Activated CD4-positive, alpha-beta T cell treated with anti-CD3 and anti-CD28 coated beads for 36 hours (primary cell): ENCODE results near the gene MPDZ. TPM values are rescaled to one million over a fixed set of nuclear protein-coding genes. Genes with fewer than 3 reads are reported as not detected.

Source experiments
- ATAC-seq: fragments of 200-7000 bp; cut with Tn5 transposase; one replicate; pipeline ENCODE4 v1.10.0; 2021; ENCODE audit warnings: mild to moderate bottlenecking, moderate library complexity
- CTCF ChIA-PET: fragments of 350-600 bp; sonication (Branson Sonifier 250); formaldehyde crosslinking; loops from one replicate; lab custom pipeline; 2021; ENCODE audit warnings: antibody characterized with exemption; lab: Charles Lee
- POLR2A ChIA-PET: fragments of 350-600 bp; sonication (Branson Sonifier 250); formaldehyde crosslinking; loops from one replicate; lab custom pipeline; 2021; ENCODE audit warnings: antibody characterized with exemption, inconsistent platforms; lab: Charles Lee
- DNase-seq: peaks from one replicate; pipeline ENCODE4 v3.0.0-alpha.2; 2020
- H3K27ac Mint-ChIP-seq: one replicate; pipeline ENCODE4 v1.8.0; 2021; ENCODE audit warnings: mixed read lengths
- H3K27me3 Mint-ChIP-seq: one replicate; pipeline ENCODE4 v1.8.0; 2021; ENCODE audit warnings: mixed read lengths
- H3K36me3 Mint-ChIP-seq: one replicate; pipeline ENCODE4 v1.8.0; 2021; ENCODE audit warnings: low read depth, mixed read lengths
- H3K4me1 Mint-ChIP-seq: one replicate; pipeline ENCODE4 v1.8.0; 2021; ENCODE audit warnings: mixed read lengths
- H3K4me3 Mint-ChIP-seq: one replicate; pipeline ENCODE4 v1.8.0; 2021; ENCODE audit warnings: mild to moderate bottlenecking, moderate library complexity, mixed read lengths
- H3K9me3 Mint-ChIP-seq: one replicate; pipeline ENCODE4 v1.8.0; 2021; ENCODE audit warnings: low read depth, mixed read lengths
- intact Hi-C, 2 experiments: fragments of 100-400 bp; cut with DNase I in 1 of 2; cut with micrococcal nuclease in 1 of 2; formaldehyde crosslinking; loops; one replicate each; pipeline versions ENCODE4 v1.14.2 to v1.15.1; 2022 to 2024; cut with DNase I, micrococcal nuclease
- total RNA-seq, 2 experiments: library from RNA; stranded (reverse); gene quantifications; one replicate each; pipeline ENCODE4 v1.2.3, GENCODE V29; 2021

Gene MPDZ
- total RNA-seq, 2 experiments from 2014 or later = not detected

GRCh38 chr9:13175732-13176131, 103.8 kb downstream of the MPDZ start:
- peaks cover 1% of the 10 kb centered on the region for H3K9me3 Mint-ChIP-seq
- POLR2A ChIA-PET = no interaction called here
- H3K36me3 Mint-ChIP-seq = no peaks in the 10 kb centered on the region
- CTCF ChIA-PET = no interaction called here
- no peak overlapping the region for H3K27ac Mint-ChIP-seq
- H3K4me1 Mint-ChIP-seq = no peaks in the 10 kb centered on the region
- no peak for DNase-seq
- ATAC-seq = no peak
- intact Hi-C loops = no loop called here
- no peak overlapping the region for H3K4me3 Mint-ChIP-seq
- no peaks in the 10 kb centered on the region for H3K27me3 Mint-ChIP-seq

DNA sequence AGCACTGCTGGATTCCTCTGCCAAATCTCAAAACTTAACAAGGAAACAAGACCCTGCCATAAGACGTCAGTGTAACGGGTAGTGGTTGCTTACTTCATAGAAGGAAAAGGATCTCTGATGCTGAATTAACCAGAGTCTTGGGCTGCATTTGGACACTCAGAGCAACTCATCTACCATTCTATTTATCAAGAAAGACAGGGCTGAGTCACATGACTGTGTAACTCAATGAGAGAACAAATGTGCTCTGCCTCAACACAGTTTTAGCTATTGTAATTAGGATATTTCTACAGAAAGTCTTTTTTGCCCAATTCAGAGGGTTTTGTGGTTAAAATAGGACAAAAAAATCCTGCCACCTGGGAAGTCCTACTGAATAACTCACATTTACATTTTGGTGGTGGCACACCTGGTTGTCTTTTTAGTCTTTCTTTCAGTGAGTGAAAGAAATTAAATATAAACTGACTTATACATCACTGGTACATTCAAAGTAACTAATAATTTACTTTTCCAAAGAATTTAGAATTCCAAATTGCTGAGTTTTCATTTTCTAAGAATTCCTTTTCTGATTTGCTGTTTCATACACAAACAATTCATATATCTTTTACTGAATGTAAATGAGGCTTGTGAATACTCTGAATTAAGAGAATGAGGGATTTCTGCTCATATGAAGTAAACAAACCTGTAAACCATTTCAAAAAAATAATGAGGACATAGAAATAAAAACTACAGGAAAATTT, 104.4 kb downstream of the MPDZ start:
- no peak overlapping the region for H3K27ac Mint-ChIP-seq
- CTCF ChIA-PET = no interaction called here
- DNase-seq (no peak), ATAC-seq (no peak)
- intact Hi-C loops = no loop called here
- no peaks in the 10 kb centered on the region for H3K36me3 Mint-ChIP-seq
- POLR2A ChIA-PET = no interaction called here
- no peaks in the 10 kb centered on the region for H3K27me3 Mint-ChIP-seq
- H3K4me3 Mint-ChIP-seq = no peak overlapping the region
- no peaks in the 10 kb centered on the region for H3K4me1 Mint-ChIP-seq
- H3K9me3 Mint-ChIP-seq = peaks cover 1% of the 10 kb centered on the region

DNA sequence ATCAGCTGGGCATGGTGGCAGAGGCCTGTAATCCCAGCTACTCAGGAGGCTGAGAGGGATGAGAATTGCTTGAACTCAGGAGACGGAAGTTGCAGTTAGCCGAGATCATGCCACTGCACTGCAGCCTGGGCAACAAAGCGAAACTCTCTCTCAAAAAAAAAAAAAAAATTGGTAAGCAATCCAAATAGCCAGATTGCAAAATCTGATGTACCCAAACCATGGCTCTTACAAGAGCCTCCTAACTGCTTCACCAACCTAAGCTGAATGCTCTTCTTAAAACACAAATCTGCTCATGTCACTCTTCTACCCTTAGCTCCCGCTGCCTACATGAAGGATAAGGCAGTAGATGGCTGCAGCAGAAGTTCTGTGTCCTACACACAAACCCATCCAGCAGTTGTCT, 105.9 kb downstream of the MPDZ start:
- H3K4me3 Mint-ChIP-seq = no peak overlapping the region
- no peaks in the 10 kb centered on the region for H3K4me1 Mint-ChIP-seq
- ChIA-PET POLR2A (no interaction called here), CTCF (interaction anchor here (0.6 kb wide), 1 partner anchor 490 kb away, joined by 4 read pairs; no protein-coding TSS in a partner anchor)
- no peaks in the 10 kb centered on the region for H3K36me3 Mint-ChIP-seq
- peaks cover 6% of the 10 kb centered on the region for H3K9me3 Mint-ChIP-seq
- DNase-seq = no peak
- no peak overlapping the region for H3K27ac Mint-ChIP-seq
- ATAC-seq = no peak
- intact Hi-C loops = no loop called here
- no peaks in the 10 kb centered on the region for H3K27me3 Mint-ChIP-seq

DNA sequence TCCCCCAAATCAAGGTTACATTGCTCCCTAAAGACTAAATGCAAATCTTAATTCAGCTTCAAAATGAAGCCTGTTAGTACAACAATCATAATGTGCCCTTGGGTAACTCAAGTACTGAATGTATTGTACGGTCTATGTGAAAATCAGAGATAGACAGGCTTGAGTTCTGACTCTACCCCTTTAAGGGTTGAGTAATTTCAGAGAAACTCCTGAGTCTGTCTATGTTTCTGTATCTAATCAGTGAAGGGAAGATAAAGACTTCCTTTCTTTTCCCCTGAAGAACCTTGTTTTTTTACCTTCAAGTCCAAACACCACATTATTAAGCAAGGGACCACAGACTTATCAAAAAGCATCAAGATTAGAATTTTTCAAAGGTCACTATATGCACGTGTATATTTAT, 108.2 kb downstream of the MPDZ start:
- Mint-ChIP-seq H3K27me3 (no peaks in the 10 kb centered on the region), H3K9me3 (peaks cover 6% of the 10 kb centered on the region), H3K4me3 (no peak overlapping the region), H3K27ac (no peak overlapping the region), H3K4me1 (no peaks in the 10 kb centered on the region), H3K36me3 (no peaks in the 10 kb centered on the region)
- DNase-seq (no peak), ATAC-seq (no peak)
- intact Hi-C loops = no loop called here
- ChIA-PET CTCF (no interaction called here), POLR2A (no interaction called here)

DNA sequence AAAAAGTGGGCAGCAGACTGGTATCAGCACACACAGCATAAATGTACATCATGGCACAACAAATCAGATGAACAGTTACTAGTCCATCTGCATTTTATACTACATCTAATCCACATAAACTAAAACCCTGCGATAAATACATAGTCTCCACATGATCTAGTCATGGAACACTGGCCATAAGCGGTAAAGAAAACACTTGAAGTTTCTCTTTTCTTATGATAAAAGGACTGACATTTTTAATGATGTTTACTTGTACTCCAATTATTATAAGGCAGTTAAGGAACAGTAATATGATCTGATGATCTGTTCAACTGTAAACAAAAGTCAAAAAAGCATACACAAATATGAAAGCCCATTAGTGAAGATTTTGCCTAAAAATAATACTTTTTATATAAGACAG, 112.5 kb downstream of the MPDZ start:
- Mint-ChIP-seq H3K36me3 (no peaks in the 10 kb centered on the region), H3K4me1 (no peaks in the 10 kb centered on the region), H3K9me3 (peaks cover 9% of the 10 kb centered on the region), H3K27ac (no peak overlapping the region), H3K27me3 (no peaks in the 10 kb centered on the region), H3K4me3 (no peak overlapping the region)
- DNase-seq (no peak), ATAC-seq (no peak)
- POLR2A ChIA-PET = no interaction called here
- CTCF ChIA-PET = no interaction called here
- intact Hi-C loops = no loop called here

- Mint-ChIP-seq H3K4me3 (no peak overlapping the region), H3K36me3 (no peaks in the 10 kb centered on the region), H3K27me3 (no peaks in the 10 kb centered on the region), H3K4me1 (no peaks in the 10 kb centered on the region), H3K27ac (no peak overlapping the region), H3K9me3 (peaks cover 9% of the 10 kb centered on the region)
- intact Hi-C loops = no loop called here
- CTCF ChIA-PET = interaction anchor here (0.6 kb wide), 1 partner anchor 1970 kb away, joined by 3 read pairs; no protein-coding TSS in a partner anchor
- no peak for ATAC-seq
- POLR2A ChIA-PET = no interaction called here
- no peak for DNase-seq
These were observed 113.5 kb downstream of the MPDZ start for GRCh38 chr9:13165956-13166355.

DNA sequence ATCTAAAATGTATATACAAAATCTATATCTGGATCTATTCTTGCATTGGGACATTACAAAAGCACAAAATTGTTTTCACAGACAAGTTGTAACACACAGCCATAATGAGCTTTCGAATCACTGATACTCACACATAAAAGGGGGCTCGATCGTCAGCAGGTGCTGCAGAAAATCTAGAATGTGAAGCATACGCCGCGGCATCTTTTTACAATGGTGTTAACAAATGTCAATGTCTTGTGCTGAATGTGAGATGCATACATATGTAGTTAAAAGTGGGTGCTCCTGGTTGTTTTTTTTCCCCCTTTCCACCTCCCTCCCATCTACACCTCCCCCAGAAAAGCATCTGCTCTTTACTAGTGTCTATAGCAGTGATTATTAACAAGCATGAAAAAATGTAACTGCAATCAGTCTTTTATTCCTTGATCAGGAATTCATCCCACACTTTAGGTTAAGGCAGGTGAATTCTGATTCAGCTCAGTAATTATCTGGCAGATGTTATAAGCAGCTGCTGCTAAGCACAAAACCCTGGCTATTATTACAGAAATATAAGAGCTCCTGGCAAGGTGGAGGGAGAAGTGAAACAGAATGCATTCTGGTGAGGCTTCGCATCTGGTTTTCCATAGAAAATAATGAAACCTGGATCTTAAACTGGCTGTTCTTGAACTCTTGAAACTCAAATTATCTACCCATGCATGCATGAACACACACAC, 114.1 kb downstream of the MPDZ start:
- H3K4me1 Mint-ChIP-seq = no peaks in the 10 kb centered on the region
- no peak overlapping the region for H3K4me3 Mint-ChIP-seq
- H3K36me3 Mint-ChIP-seq = no peaks in the 10 kb centered on the region
- H3K27me3 Mint-ChIP-seq = no peaks in the 10 kb centered on the region
- ATAC-seq (no peak), DNase-seq (no peak)
- intact Hi-C loops = no loop called here
- ChIA-PET CTCF (interaction anchor here (0.6 kb wide), 1 partner anchor 1970 kb away, joined by 3 read pairs; no protein-coding TSS in a partner anchor), POLR2A (no interaction called here)
- H3K9me3 Mint-ChIP-seq = peaks cover 9% of the 10 kb centered on the region
- H3K27ac Mint-ChIP-seq = no peak overlapping the region

DNA sequence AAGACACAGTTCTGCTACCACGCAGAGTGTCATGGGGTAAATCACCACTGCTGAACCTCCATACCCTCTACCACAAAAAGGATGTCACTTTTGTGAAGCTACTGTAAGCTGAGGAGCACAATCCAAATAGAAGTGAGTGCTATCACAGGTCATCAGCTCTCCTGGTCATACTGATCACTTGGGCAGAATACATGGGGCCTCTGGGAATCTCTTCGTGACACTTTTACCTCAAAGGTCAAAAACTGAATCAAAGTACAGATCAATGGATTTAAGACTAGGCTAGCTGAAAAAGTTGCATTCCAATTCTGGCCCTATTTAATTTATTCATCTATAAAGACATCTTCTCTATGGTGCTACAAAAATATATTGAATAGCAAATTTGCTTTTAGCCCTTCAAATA, 115.5 kb downstream of the MPDZ start:
- H3K4me1 Mint-ChIP-seq = no peaks in the 10 kb centered on the region
- CTCF ChIA-PET = no interaction called here
- no peak for DNase-seq

DNA sequence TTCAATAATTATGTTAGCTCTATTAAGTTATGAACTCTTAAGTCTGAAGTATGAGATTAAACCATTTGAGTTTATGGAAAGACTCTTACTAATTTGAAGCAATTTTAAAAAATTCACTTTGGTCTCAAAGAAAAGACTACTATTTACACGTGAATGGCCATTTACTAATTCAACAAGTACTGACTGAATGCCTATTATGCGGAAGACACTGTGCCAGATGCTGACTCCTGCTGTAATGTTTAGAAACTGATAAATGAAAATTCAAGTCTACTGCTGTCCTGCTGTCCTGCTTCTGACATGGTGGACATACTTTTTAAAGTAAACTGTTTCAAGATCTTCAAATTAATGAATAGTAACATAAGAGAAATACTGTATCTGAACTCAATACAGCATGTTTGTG, 116.2 kb downstream of the MPDZ start:
- ATAC-seq = no peak
- ChIA-PET POLR2A (no interaction called here), CTCF (no interaction called here)
- DNase-seq = no peak
- Mint-ChIP-seq H3K36me3 (no peaks in the 10 kb centered on the region), H3K9me3 (peaks cover 4% of the 10 kb centered on the region), H3K27ac (no peak overlapping the region), H3K27me3 (no peaks in the 10 kb centered on the region), H3K4me1 (no peaks in the 10 kb centered on the region), H3K4me3 (no peak overlapping the region)
- intact Hi-C loops = no loop called here

More for the DNA sequence above, 115.5 kb downstream of the MPDZ start:
- Mint-ChIP-seq H3K27ac (no peak overlapping the region), H3K4me3 (no peak overlapping the region), H3K9me3 (peaks cover 4% of the 10 kb centered on the region), H3K36me3 (no peaks in the 10 kb centered on the region), H3K27me3 (no peaks in the 10 kb centered on the region)
- intact Hi-C loops = no loop called here
- POLR2A ChIA-PET = no interaction called here
- no peak for ATAC-seq

- ChIA-PET CTCF (no interaction called here), POLR2A (no interaction called here)
- ATAC-seq = no peak
- intact Hi-C loops = no loop called here
- H3K36me3 Mint-ChIP-seq = no peaks in the 10 kb centered on the region
- DNase-seq = no peak
- H3K9me3 Mint-ChIP-seq = peaks cover 4% of the 10 kb centered on the region
- no peaks in the 10 kb centered on the region for H3K27me3 Mint-ChIP-seq
- no peaks in the 10 kb centered on the region for H3K4me1 Mint-ChIP-seq
- H3K27ac Mint-ChIP-seq = no peak overlapping the region
- H3K4me3 Mint-ChIP-seq = no peak overlapping the region
These were observed 119.4 kb downstream of the MPDZ start for GRCh38 chr9:13160051-13160450.

DNA sequence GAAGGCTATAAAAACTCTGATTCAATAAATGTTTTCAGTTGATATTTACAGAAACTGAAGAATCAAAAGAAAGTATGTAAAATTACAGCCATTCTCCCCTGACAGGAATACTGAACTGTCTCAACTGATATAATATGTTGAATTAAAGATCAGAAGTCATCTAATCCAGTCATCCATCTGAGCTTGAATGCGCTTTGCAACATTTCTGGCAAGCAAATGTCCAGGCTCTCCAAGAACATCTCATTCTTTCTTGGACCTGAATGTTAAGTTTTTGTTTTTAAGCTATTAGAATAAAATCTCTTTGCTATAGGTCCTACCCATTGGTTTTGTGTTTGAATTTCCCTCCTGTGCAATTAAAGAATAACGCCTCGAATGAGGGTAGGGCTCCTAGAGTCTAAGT, 120.5 kb downstream of the MPDZ start:
- Mint-ChIP-seq H3K4me3 (no peak overlapping the region), H3K9me3 (peaks cover 4% of the 10 kb centered on the region), H3K27me3 (no peaks in the 10 kb centered on the region), H3K27ac (no peak overlapping the region), H3K4me1 (no peaks in the 10 kb centered on the region), H3K36me3 (no peaks in the 10 kb centered on the region)
- DNase-seq = no peak
- ChIA-PET POLR2A (no interaction called here), CTCF (no interaction called here)
- intact Hi-C loops = no loop called here
- ATAC-seq = no peak

GRCh38 chr9:13151489-13151888, 128.0 kb downstream of the MPDZ start:
- ATAC-seq = no peak
- Mint-ChIP-seq H3K36me3 (no peaks in the 10 kb centered on the region), H3K27ac (no peak overlapping the region), H3K4me3 (no peak overlapping the region), H3K9me3 (peaks cover 3% of the 10 kb centered on the region), H3K4me1 (no peaks in the 10 kb centered on the region), H3K27me3 (no peaks in the 10 kb centered on the region)
- DNase-seq = no peak
- intact Hi-C loops = no loop called here
- POLR2A ChIA-PET = no interaction called here
- CTCF ChIA-PET = no interaction called here
